WERI-Rb-1 (cell line): Measurements from ENCODE around the gene CYP1B1.

Experiments
- DNase-seq: peaks from one replicate; pipeline ENCODE4 v3.0.0-alpha.2; 2020
- H3K27ac ChIP-seq: fragments of 250-450 bp; sonication (Bioruptor Pico); 2 replicates; pipeline ENCODE4 v1.5.1; 2020; ENCODE audit warnings: mild to moderate bottlenecking, moderate library complexity
- H3K27me3 ChIP-seq: fragments of 250-450 bp; sonication (Bioruptor Pico); 2 replicates; pipeline ENCODE4 v1.5.1; 2021; ENCODE audit warnings: mild to moderate bottlenecking, low read depth, moderate library complexity; ENCODE audit not compliant: insufficient read depth, severe bottlenecking
- H3K36me3 ChIP-seq: fragments of 250-450 bp; sonication (Bioruptor Pico); 2 replicates; pipeline ENCODE4 v1.5.1; 2020; ENCODE audit warnings: mild to moderate bottlenecking, moderate library complexity
- H3K4me3 ChIP-seq: 2 replicates; pipeline ENCODE4 v1.5.1; 2011; ENCODE audit warnings: low read depth, mild to moderate bottlenecking, control low read depth, low read length
- H3K9me3 ChIP-seq: fragments of 250-450 bp; sonication (Bioruptor Pico); 2 replicates; pipeline ENCODE4 v1.5.1; 2021; ENCODE audit warnings: mild to moderate bottlenecking, moderate library complexity; ENCODE audit not compliant: severe bottlenecking
- TF ChIP-seq, protein P1 (sequence below): IDR thresholded peaks from 2 replicates; pipeline ENCODE4 v1.5.1; 2011; ENCODE audit warnings: low read depth, mild to moderate bottlenecking, control low read depth, inconsistent platforms, low read length

CYP1B1 gene

DNA sequence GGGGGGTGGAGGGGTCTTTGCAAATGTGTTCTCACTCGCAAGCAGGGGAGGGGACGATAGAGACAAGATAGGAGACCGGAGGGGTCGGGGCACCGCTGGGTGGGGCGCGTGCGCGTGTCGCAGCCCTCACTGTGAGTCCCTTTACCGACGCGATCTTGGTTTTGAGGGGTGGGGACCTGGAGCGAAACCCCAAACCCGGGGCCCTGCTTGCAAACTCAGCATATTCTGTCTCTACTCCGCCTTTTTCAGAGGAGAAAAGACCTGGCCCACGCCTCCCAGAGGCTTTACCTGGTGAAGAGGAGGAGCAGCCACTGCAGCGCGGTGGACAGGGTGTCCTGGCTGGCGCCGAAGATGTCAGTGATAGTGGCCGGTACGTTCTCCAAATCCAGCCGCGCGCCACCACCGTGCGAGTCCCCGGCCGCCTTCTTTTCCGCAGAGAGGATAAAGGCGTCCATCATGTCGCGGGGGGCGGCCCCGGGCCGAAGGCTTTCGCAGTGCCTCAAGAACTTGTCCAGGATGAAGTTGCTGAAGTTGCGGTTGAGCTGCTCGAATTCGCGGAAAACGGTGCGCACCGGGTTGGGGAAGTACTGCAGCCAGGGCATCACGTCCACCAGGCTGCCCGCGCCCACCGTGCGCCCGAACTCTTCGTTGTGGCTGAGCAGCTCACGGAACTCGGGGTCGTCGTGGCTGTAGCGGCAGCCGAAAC lies 1.7 kb downstream of the CYP1B1 start:
- DNase-seq: no peak
- H3K36me3 ChIP-seq: no peaks in the 10 kb centered on the region
- no peaks in the 10 kb centered on the region for H3K27me3 ChIP-seq
- no peak overlapping the region for H3K4me3 ChIP-seq
- no peak overlapping the region for H3K27ac ChIP-seq
- peaks cover 8% of the 10 kb centered on the region for H3K9me3 ChIP-seq
- TF ChIP-seq, protein P1, sequence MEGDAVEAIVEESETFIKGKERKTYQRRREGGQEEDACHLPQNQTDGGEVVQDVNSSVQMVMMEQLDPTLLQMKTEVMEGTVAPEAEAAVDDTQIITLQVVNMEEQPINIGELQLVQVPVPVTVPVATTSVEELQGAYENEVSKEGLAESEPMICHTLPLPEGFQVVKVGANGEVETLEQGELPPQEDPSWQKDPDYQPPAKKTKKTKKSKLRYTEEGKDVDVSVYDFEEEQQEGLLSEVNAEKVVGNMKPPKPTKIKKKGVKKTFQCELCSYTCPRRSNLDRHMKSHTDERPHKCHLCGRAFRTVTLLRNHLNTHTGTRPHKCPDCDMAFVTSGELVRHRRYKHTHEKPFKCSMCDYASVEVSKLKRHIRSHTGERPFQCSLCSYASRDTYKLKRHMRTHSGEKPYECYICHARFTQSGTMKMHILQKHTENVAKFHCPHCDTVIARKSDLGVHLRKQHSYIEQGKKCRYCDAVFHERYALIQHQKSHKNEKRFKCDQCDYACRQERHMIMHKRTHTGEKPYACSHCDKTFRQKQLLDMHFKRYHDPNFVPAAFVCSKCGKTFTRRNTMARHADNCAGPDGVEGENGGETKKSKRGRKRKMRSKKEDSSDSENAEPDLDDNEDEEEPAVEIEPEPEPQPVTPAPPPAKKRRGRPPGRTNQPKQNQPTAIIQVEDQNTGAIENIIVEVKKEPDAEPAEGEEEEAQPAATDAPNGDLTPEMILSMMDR: no peak

DNA sequence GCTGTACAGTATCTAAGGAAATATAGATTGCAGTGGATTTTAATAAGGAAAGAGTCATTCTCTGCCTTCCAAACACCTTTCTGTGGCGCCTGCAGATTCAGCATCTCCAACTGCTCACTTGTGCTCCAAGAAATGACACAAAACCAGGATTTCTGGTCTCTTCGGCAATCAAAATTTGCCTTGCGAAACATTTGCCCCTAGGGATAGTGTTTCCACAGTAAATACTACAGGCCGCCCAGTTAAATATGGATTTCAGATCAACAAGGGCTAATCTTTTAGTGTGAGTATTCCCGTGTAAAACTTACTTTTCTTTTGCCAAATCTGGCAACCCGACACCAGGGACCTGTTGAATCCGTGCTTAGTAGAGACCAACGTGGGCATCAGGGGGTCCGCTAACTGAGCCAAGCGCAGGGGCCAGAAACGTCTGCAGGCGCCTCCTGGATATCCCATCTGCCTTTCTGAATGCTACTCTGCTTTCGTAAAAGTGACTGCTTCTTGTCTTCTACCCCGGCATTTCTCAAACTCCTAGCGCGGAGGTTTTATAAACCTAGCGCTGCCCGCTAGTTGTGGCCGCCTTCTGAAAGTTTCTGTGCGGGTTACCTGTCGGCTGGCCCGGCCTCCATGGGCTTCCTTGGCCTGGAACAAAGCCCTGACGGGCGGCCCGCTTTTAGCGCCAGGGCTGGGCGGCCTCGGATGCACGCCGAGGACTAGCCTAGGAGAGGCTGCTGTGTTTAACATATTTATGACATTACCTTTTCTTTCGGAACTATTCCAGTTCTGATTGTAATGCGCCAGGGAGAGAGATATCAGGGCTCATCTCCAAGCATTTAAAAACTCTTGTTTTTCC lies 2.5 kb downstream of the CYP1B1 start:
- H3K4me3 ChIP-seq: no peak overlapping the region
- TF ChIP-seq, protein P1: no peak
- H3K9me3 ChIP-seq: peaks cover 8% of the 10 kb centered on the region
- no peaks in the 10 kb centered on the region for H3K36me3 ChIP-seq
- no peaks in the 10 kb centered on the region for H3K27me3 ChIP-seq
- DNase-seq: no peak
- no peak overlapping the region for H3K27ac ChIP-seq

DNA sequence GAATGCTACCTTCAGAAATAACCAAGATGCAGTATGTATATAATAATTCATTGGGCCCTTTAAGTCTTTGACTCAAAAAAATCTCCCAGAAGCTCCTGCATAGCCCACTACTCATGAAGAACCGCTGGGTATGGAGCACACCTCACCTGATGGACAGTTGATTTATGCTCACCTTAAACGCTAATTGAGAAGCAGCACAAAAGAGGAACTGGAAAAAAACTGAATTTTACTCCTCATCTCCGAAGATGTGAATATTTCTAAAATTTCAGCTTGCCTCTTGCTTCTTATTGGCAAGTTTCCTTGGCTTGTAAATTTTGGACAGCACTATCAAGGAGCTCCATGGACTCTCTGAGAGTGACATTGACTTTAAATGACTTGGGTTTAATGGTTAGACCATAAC lies 5.5 kb downstream of the CYP1B1 start:
- no peak for DNase-seq
- no peaks in the 10 kb centered on the region for H3K36me3 ChIP-seq
- H3K9me3 ChIP-seq: peaks cover 6% of the 10 kb centered on the region
- H3K27me3 ChIP-seq: no peaks in the 10 kb centered on the region
- no peak overlapping the region for H3K27ac ChIP-seq
- no peak overlapping the region for H3K4me3 ChIP-seq
- TF ChIP-seq, protein P1: no peak

DNA sequence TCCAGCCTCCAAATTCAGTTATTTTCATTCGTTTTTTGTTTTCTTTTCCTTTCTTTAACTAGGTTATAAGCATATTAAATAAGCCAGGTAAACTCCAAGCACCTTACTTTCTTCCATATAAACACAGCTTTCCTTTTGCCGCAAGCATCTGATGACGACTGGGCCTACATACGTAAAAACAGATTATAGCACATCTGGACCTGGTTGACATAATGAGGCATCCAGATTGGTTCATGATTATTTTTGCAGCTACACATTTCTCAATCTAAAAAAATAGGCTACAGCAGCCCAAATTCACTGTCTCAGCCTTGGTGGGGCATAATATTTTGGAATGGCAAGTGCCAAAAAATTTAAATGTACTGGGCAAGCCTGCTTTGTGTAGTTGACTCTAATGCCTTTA lies 7.7 kb downstream of the CYP1B1 start:
- no peak for DNase-seq
- Histone ChIP-seq H3K27me3 (no peaks in the 10 kb centered on the region), H3K27ac (no peak overlapping the region), H3K36me3 (no peaks in the 10 kb centered on the region), H3K9me3 (no peaks in the 10 kb centered on the region), H3K4me3 (no peak overlapping the region)
- TF ChIP-seq, protein P1: no peak

DNA sequence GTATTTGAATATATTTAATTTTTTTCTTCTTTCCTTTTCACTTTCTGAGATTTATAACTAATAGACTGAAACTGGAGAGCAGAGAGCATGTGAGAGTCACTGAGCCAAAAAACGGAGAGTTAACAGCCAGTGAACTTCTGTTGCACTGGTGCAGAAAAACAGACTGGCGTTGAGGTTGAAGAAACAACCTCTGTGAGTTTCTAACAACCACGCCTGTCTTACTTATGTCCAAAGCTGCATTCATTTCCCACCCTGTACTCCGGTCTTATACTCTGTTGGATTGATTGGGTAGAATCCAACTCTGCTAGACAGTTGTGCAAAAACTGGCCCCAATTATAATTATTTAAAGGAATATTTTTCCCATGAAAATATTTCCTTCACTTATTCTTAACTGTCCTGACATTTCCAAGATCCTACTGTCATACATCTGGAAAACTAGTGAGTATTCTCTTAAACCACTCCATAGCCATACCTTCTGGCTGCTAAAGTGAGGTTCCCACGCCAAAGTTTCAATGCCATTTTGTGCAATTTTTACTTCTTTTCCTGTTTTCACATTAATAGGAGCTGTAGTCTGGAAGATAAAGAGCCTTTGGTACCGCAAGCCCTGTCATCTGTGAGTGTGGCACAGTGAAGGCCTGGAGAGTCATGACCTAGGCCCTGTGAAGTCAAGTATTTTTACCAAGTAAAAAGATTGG lies 9.4 kb downstream of the CYP1B1 start:
- Histone ChIP-seq H3K36me3 (no peaks in the 10 kb centered on the region), H3K27me3 (no peaks in the 10 kb centered on the region), H3K4me3 (no peak overlapping the region), H3K9me3 (peaks cover 3% of the 10 kb centered on the region), H3K27ac (no peak overlapping the region)
- DNase-seq: no peak
- TF ChIP-seq, protein P1: no peak
